Right atrium auricular region (tissue), 2 donors: ENCODE results near the gene TPST2. TPM values are rescaled to one million over a fixed set of nuclear protein-coding genes. Genes with fewer than 3 reads are reported as not detected.
"Not testable (repeated sequence)": the region's sequence is repeated elsewhere in the genome, so short reads cannot be mapped to it uniquely, and the experiment has no call there.

Experiments
- DNase-seq: peaks from one replicate; pipeline ENCODE4 v3.0.0-alpha.2; 2019; ENCODE audit warnings: low spot score
- H3K27ac ChIP-seq, 2 donors: fragments of 200-600 bp; sonication (generic); 1 replicate in 1 of 2; 2 replicates in 1 of 2; pipeline ENCODE4 v1.5.1; 2016 to 2019
- H3K27me3 ChIP-seq, 2 donors: fragments of 200-600 bp; sonication (generic); one replicate each; pipeline versions ENCODE4 v1.5.1 to v1.6.0; 2017 to 2019
- H3K36me3 ChIP-seq: fragments of 200-600 bp; sonication (generic); one replicate; pipeline ENCODE4 v1.5.1; 2016
- H3K4me1 ChIP-seq, 2 donors: fragments of 200-600 bp; sonication (generic); one replicate each; pipeline versions ENCODE4 v1.5.1 to v1.6.0; 2017 to 2019
- H3K4me3 ChIP-seq, 2 donors: fragments of 200-600 bp; sonication (generic); 1 replicate in 1 of 2; 2 replicates in 1 of 2; pipeline ENCODE4 v1.5.1; 2017 to 2019; ENCODE audit warnings: mild to moderate bottlenecking in 1 of 2, moderate library complexity in 1 of 2
- H3K9me3 ChIP-seq, 2 donors: fragments of 200-600 bp; sonication (generic); one replicate each; pipeline ENCODE4 v1.5.1; 2019
- total RNA-seq, 2 donors: library from RNA; depleted of rRNA; stranded (reverse); fragments of >200 nt; gene quantifications; one replicate each; pipeline ENCODE4 v1.1.0, GENCODE V29; 2016
- TF ChIP-seq, protein P1 (sequence below), 2 donors: fragments of 200-600 bp; sonication (generic); IDR thresholded peaks; one replicate each; pipeline ENCODE4 v1.5.1; 2019; ENCODE audit warnings: antibody characterized with exemption in 2 of 2

The TPST2 gene
- total RNA-seq, 2 donors from 2014 or later, result 63.4 to 104 TPM

GRCh38 chr22:26615830-26616435 lies 26.0 kb upstream of the TPST2 start:
- H3K36me3 ChIP-seq, result no peaks in the 10 kb centered on the region
- no peak overlapping the region for H3K4me3 ChIP-seq
- no peaks in the 10 kb centered on the region for H3K9me3 ChIP-seq
- H3K4me1 ChIP-seq, result peaks cover 0 to 8% of the 10 kb centered on the region in 2 donors
- DNase-seq, result no peak
- TF ChIP-seq, protein P1, sequence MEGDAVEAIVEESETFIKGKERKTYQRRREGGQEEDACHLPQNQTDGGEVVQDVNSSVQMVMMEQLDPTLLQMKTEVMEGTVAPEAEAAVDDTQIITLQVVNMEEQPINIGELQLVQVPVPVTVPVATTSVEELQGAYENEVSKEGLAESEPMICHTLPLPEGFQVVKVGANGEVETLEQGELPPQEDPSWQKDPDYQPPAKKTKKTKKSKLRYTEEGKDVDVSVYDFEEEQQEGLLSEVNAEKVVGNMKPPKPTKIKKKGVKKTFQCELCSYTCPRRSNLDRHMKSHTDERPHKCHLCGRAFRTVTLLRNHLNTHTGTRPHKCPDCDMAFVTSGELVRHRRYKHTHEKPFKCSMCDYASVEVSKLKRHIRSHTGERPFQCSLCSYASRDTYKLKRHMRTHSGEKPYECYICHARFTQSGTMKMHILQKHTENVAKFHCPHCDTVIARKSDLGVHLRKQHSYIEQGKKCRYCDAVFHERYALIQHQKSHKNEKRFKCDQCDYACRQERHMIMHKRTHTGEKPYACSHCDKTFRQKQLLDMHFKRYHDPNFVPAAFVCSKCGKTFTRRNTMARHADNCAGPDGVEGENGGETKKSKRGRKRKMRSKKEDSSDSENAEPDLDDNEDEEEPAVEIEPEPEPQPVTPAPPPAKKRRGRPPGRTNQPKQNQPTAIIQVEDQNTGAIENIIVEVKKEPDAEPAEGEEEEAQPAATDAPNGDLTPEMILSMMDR (IDR thresholded peaks at IDR 0.05), result no peak
- H3K27me3 ChIP-seq, result no peaks in the 10 kb centered on the region
- no peak overlapping the region for H3K27ac ChIP-seq

DNA sequence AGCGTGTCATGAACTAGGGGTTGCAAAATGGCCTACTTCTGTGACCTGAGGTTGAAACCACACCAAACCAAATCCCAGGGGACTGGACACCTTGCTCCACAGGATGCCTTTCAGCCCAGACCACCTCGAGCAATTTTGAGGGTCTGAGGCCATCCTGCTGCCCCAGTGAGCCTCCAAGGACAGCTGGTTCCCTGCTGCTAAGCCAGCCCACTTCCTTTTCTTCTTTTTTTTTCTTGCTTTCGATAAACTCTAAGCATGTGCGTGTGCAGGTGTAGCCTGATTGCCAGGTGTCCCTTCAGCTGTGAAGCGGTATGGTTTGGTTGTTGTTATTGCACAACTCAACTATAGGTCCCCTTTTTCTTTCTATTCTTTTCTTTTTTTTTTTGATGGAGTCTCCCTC lies 25.2 kb upstream of the TPST2 start:
- no peak for DNase-seq
- no peaks in the 10 kb centered on the region for H3K27me3 ChIP-seq

DNA sequence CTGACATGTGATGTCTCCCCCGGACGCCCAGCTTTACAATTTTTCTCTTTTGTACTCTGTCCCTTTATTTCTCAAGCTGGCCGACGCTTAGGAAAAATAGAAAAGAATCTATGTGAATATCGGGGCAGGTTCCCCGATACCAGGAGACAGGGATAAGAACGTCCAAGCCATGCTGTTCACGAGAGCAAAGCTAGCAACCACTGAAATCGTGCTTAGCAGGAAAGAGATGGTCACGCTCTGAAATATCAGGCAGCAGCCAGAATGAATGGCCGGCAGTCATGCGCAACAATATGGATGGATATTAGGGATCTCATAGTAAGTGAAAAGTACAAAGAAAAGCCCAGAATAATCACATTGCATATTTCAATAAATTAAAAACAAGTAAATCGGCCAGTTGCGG lies 24.4 kb upstream of the TPST2 start:
- Histone ChIP-seq H3K27me3 (no peaks in the 10 kb centered on the region), H3K4me1 (peaks cover 0 to 8% of the 10 kb centered on the region in 2 donors), H3K9me3 (no peaks in the 10 kb centered on the region), H3K27ac (no peak overlapping the region), H3K4me3 (no peak overlapping the region), H3K36me3 (no peaks in the 10 kb centered on the region)
- TF ChIP-seq, protein P1 (IDR thresholded peaks at IDR 0.05), result no peak
- no peak for DNase-seq

More for the DNA sequence above, 25.2 kb upstream of the TPST2 start:
- H3K9me3 ChIP-seq, result no peaks in the 10 kb centered on the region
- no peak overlapping the region for H3K4me3 ChIP-seq
- TF ChIP-seq, protein P1 (IDR thresholded peaks at IDR 0.05), result no peak
- no peaks in the 10 kb centered on the region for H3K36me3 ChIP-seq
- no peak overlapping the region for H3K27ac ChIP-seq
- H3K4me1 ChIP-seq, result peaks cover 0 to 8% of the 10 kb centered on the region in 2 donors

GRCh38 chr22:26613753-26614152 lies 23.8 kb upstream of the TPST2 start:
- not testable (repeated sequence) for H3K27me3 ChIP-seq, H3K4me1 ChIP-seq, H3K27ac ChIP-seq, H3K36me3 ChIP-seq, DNase-seq, H3K4me3 ChIP-seq, H3K9me3 ChIP-seq

GRCh38 chr22:26612652-26613051 lies 22.7 kb upstream of the TPST2 start:
- no peak for DNase-seq
- Histone ChIP-seq H3K4me3 (no peak overlapping the region), H3K27ac (no peak overlapping the region), H3K36me3 (no peaks in the 10 kb centered on the region), H3K9me3 (no peaks in the 10 kb centered on the region), H3K27me3 (no peaks in the 10 kb centered on the region), H3K4me1 (no peaks in the 10 kb centered on the region)
- TF ChIP-seq, protein P1 (IDR thresholded peaks at IDR 0.05), result no peak

DNA sequence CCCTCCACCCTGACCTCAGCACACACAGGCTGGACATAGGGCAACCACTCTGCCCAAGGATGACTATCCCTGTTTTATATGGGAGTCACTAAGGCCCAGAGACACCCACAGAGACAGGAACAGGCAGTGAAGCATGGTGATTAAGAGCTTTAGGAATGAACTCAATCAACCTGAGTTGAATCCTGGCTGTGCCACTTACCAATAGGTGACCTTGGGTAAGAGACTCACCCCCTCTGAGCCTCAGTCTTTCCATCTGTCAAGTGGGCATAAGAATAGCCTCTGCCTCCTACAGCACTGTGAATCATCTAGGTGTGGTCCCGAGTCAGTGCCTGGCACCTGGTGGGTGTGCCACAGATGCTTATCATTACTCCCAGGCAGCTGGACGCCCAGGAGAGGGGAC lies 21.1 kb upstream of the TPST2 start:
- TF ChIP-seq, protein P1 (IDR thresholded peaks at IDR 0.05), result no peak
- H3K36me3 ChIP-seq, result no peaks in the 10 kb centered on the region

More for the DNA sequence above, 21.1 kb upstream of the TPST2 start:
- no peaks in the 10 kb centered on the region for H3K27me3 ChIP-seq
- H3K4me3 ChIP-seq, result no peak overlapping the region
- H3K9me3 ChIP-seq, result no peaks in the 10 kb centered on the region
- no peak overlapping the region for H3K27ac ChIP-seq
- no peaks in the 10 kb centered on the region for H3K4me1 ChIP-seq
- DNase-seq, result no peak
